GM18861 (cell line): ENCODE results near the gene ZBTB8B.

Experiments
- ATAC-seq: cut with Tn5 transposase; IDR thresholded peaks from one replicate; pipeline ENCODE4 v1.9.1; 2021; ENCODE audit not compliant: unreplicated experiment

Gene ZBTB8B

DNA sequence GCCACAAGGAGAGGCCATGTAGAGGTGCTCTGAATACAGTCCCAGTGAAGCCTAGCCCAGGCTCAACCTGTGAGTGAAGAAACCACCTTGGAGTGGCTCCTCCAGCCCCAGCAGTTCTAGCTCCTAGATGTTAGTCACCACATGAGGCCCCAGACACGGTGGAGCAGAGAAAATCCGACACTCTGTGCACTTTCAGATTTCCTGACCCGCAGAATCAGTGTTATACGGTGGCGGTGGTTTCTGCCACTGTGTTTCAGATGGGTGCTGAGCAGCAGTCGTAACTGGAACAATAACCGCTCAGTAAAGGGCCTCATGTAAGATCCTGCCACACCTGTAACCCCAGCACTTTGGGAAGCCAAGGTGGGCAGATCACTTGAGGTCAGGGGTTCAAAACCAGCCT lies 38.3 kb downstream of the ZBTB8B start:
- ATAC-seq: no peak

DNA sequence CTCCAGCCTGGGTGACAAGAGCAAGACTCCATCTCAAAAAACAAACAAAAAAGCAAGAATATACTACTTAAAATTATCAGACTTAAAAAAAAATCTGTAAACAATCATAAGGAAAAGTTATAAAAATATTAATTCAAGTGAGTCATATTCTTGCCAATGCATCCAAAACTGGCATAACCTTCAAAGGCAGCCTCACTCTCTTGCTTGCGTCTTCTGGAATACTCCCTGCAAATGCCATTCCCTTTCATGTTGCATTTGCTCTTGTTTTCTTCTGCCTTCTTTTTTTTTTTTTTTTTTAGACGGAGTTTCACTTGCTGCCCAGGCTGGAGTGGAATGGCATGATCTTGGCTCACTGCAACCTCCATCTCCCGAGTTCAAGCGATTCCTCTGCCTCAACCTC lies 42.1 kb downstream of the ZBTB8B start:
- ATAC-seq: no peak

DNA sequence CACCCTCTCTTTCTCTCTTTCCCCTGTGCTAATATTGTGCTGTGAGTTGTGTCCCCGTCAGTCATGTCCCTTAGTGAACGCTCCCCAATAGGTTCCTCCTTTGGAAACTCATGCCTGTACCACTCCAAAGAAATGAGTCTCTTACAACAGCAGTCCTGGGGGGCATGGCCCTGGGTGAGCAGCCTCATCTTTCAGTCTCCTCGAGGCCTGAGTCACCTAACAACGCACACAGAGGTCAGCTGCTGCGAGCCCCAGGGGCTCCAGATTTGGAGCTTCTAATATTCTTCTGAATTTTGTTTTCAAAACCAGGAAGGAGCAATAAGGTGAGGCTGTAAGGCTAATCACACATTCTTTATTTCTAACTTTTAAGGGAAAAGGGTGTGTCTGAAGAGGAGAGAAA lies 43.9 kb downstream of the ZBTB8B start:
- ATAC-seq: no peak

- no peak for ATAC-seq
These were observed 45.1 kb downstream of the ZBTB8B start for GRCh38 chr1:32509939-32510338.
